Measurements from ENCODE around the gene ZNF664.

GRCh38 chr12:123941000-123941399 is 32.0 kb upstream of the ZNF664 start:
- no peak for TF ChIP-seq CTCF (IDR thresholded peaks at IDR 0.05; ENCODE audit: low read depth, low read length)
- TF ChIP-seq EZH2phosphoT487 (IDR thresholded peaks at IDR 0.05; ENCODE audit: low read depth): no peak
